Left hindlimb (tissue), 1 donor: ENCODE measurements around the gene SSRP1.

Source experiments
- DNase-seq: peaks from one replicate; pipeline ENCODE4 v3.0.0-alpha.2; 2018

SSRP1 gene

GRCh38 chr11:57335023-57335342 is 709 bp downstream of the SSRP1 start:
- no peak for DNase-seq

GRCh38 chr11:57332694-57333440 is 2.8 kb downstream of the SSRP1 start:
- DNase-seq: no peak

- no peak for DNase-seq
Measured at GRCh38 chr11:57331720-57332119, 4.0 kb downstream of the SSRP1 start.

- no peak for DNase-seq
Measured at GRCh38 chr11:57330029-57330428, 5.7 kb downstream of the SSRP1 start.

GRCh38 chr11:57327721-57328120 is 8.0 kb downstream of the SSRP1 start:
- DNase-seq: no peak

- no peak for DNase-seq
Measured at GRCh38 chr11:57325735-57326048, 10.0 kb downstream of the SSRP1 start.

GRCh38 chr11:57324886-57325734 is 10.6 kb downstream of the SSRP1 start, which contains the start of gene TNKS1BP1:
TNKS1BP1 (minus strand) TSS chr11:57324952; CDS start chr11:57321885, 3,067 bp downstream.
- peak; percentile 98 for DNase-seq

- DNase-seq: peak; percentile 88
Measured at GRCh38 chr11:57324154-57324885, 11.4 kb downstream of the SSRP1 start.

GRCh38 chr11:57323855-57324153 is 11.9 kb downstream of the SSRP1 start:
- no peak for DNase-seq

GRCh38 chr11:57323167-57323854 is 12.4 kb downstream of the SSRP1 start:
- DNase-seq: no peak

- peak; percentile 94 for DNase-seq
Measured at GRCh38 chr11:57322256-57323166, 13.2 kb downstream of the SSRP1 start.

GRCh38 chr11:57321388-57322255 is 14.1 kb downstream of the SSRP1 start:
- DNase-seq: peak; percentile 57

GRCh38 chr11:57320719-57321387 is 14.8 kb downstream of the SSRP1 start:
- DNase-seq: no peak

GRCh38 chr11:57320067-57320718 is 15.5 kb downstream of the SSRP1 start:
- DNase-seq: no peak

GRCh38 chr11:57318178-57318577 is 17.5 kb downstream of the SSRP1 start:
- no peak for DNase-seq

- DNase-seq: no peak
Measured at GRCh38 chr11:57316017-57316416, 19.7 kb downstream of the SSRP1 start.

GRCh38 chr11:57315491-57315890 is 20.2 kb downstream of the SSRP1 start:
- DNase-seq: no peak

- peak; percentile 20 for DNase-seq
Measured at GRCh38 chr11:57314221-57314973, 21.3 kb downstream of the SSRP1 start.

- DNase-seq: peak; percentile 22
Measured at GRCh38 chr11:57313788-57314135, 21.9 kb downstream of the SSRP1 start.
